ENCODE results near the gene PTPRD.

The PTPRD gene

GRCh38 chr9:10230512-10230911 lies 382.3 kb downstream of the PTPRD start:
- no peak for TF ChIP-seq CTCF (IDR thresholded peaks at IDR 0.05; ENCODE audit: low read depth, low read length, missing control alignments)
- in situ Hi-C loops (cut with HindIII; ENCODE audit: low sequenced_read_pairs) = no loop called here
- no peak overlapping the region for H3K4me3 ChIP-seq (ENCODE audit: low read depth, low read length)
- DNase-seq (ENCODE audit: low read depth) = no peak

- in situ Hi-C loops (cut with HindIII; ENCODE audit: low sequenced_read_pairs) = no loop called here
- no peak overlapping the region for H3K4me3 ChIP-seq (ENCODE audit: low read depth, low read length)
- no peak for DNase-seq (ENCODE audit: low read depth)
- no peak for TF ChIP-seq CTCF (IDR thresholded peaks at IDR 0.05; ENCODE audit: low read depth, low read length, missing control alignments)
These were observed 384.7 kb downstream of the PTPRD start for GRCh38 chr9:10228082-10228481.

GRCh38 chr9:10226996-10227395 lies 385.8 kb downstream of the PTPRD start:
- no peak for TF ChIP-seq CTCF (IDR thresholded peaks at IDR 0.05; ENCODE audit: low read depth, low read length, missing control alignments)
- DNase-seq (ENCODE audit: low read depth) = no peak
- no peak overlapping the region for H3K4me3 ChIP-seq (ENCODE audit: low read depth, low read length)
- in situ Hi-C loops (cut with HindIII; ENCODE audit: low sequenced_read_pairs) = no loop called here

GRCh38 chr9:10212702-10213101 lies 400.1 kb downstream of the PTPRD start:
- TF ChIP-seq CTCF (IDR thresholded peaks at IDR 0.05; ENCODE audit: low read depth, low read length, missing control alignments) = no peak
- no peak overlapping the region for H3K4me3 ChIP-seq (ENCODE audit: low read depth, low read length)
- DNase-seq (ENCODE audit: low read depth) = no peak
- in situ Hi-C loops (cut with HindIII; ENCODE audit: low sequenced_read_pairs) = no loop called here

- no peak for TF ChIP-seq CTCF (IDR thresholded peaks at IDR 0.05; ENCODE audit: low read depth, low read length, missing control alignments)
- no peak overlapping the region for H3K4me3 ChIP-seq (ENCODE audit: low read depth, low read length)
- in situ Hi-C loops (cut with HindIII; ENCODE audit: low sequenced_read_pairs) = no loop called here
- DNase-seq (ENCODE audit: low read depth) = no peak
These were observed 404.1 kb downstream of the PTPRD start for GRCh38 chr9:10208691-10209069.

- in situ Hi-C loops (cut with HindIII; ENCODE audit: low sequenced_read_pairs) = no loop called here
- DNase-seq (ENCODE audit: low read depth) = no peak
- H3K4me3 ChIP-seq (ENCODE audit: low read depth, low read length) = no peak overlapping the region
- no peak for TF ChIP-seq CTCF (IDR thresholded peaks at IDR 0.05; ENCODE audit: low read depth, low read length, missing control alignments)
These were observed 408.5 kb downstream of the PTPRD start for GRCh38 chr9:10204276-10204675.

DNA sequence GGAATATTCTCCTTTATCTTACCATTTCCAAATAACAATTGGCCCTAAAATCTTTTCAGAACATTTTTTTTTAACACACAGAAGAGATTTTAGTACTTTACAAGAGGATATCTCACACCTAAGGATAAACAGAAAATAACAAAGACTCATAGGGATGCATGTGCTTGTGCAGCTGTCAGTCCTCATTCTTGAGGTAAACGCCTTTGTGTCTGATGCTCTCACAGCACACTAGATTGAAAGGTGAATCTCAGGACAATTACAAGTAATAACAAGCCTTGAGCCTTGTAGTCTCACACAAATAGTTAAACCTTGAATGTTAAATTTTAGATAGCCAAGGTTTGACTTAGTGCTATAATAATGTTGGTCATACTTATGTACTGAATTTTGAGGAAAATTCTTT lies 439.2 kb downstream of the PTPRD start:
- no peak for DNase-seq (ENCODE audit: low read depth)
- H3K4me3 ChIP-seq (ENCODE audit: low read depth, low read length) = no peak overlapping the region
- in situ Hi-C loops (cut with HindIII; ENCODE audit: low sequenced_read_pairs) = no loop called here
- no peak for TF ChIP-seq CTCF (IDR thresholded peaks at IDR 0.05; ENCODE audit: low read depth, low read length, missing control alignments)
